ENCODE measurements around the gene KCNQ1.

GRCh38 chr11:2508793-2509192 is 64.0 kb downstream of the KCNQ1 start:
- TF ChIP-seq CTCF (conservative IDR thresholded peaks at IDR 0.05 in 1 of 2, IDR thresholded peaks at IDR 0.05 in 1 of 2; ENCODE audit: low read depth in 1 of 2, low read length in 2 of 2) (no peak), EZH2 (IDR thresholded peaks at IDR 0.05; ENCODE audit: low read length, missing control alignments) (no peak)

All from fibroblast of lung (primary cell).